IMR-90 (cell line): ENCODE results near the gene FAM149B1. TPM values are rescaled to one million over a fixed set of nuclear protein-coding genes. Genes with fewer than 3 reads are reported as not detected.

ENCODE experiments used
- ATAC-seq: fragments of 200-7000 bp; cut with Tn5 transposase; 2 replicates; pipeline ENCODE4 v1.9.1; 2020; ENCODE audit warnings: low read depth, mild to moderate bottlenecking, moderate library complexity
- BruUV-seq: library from RNA; stranded (reverse); fragments of 400-500 nt; replicated peaks from 2 replicates; lab custom pipeline; 2021; lab: Mats Ljungman, UMichigan
- CTCF ChIA-PET: fragments of 300-600 bp; formaldehyde crosslinking; extraction: SDS; loops from one replicate; lab custom pipeline; 2021; ENCODE audit warnings: antibody characterized with exemption; lab: Yijun Ruan, JAX
- POLR2A ChIA-PET: fragments of 300-600 bp; sonication (Branson Sonifier 250); formaldehyde crosslinking; loops from one replicate; lab custom pipeline; 2022; ENCODE audit warnings: antibody characterized with exemption; ENCODE audit not compliant: unreplicated experiment; lab: Charles Lee
- DNase-seq: peaks from one replicate; pipeline ENCODE4 v3.0.0; 2013
- H2AFZ ChIP-seq: replicated peaks from 2 replicates; pipeline ENCODE3; 2013; ENCODE audit warnings: low read length, mild to moderate bottlenecking; ENCODE audit not compliant: poor library complexity
- H2AK5ac ChIP-seq: 2 replicates; pipeline ENCODE4 v1.6.1; 2013; ENCODE audit warnings: low read depth, low read length, inconsistent platforms
- H2AK9ac ChIP-seq: replicated peaks from 2 replicates; pipeline ENCODE3; 2013; ENCODE audit warnings: mild to moderate bottlenecking, low read depth, low read length, moderate library complexity; ENCODE audit not compliant: poor library complexity
- H2BK120ac ChIP-seq: 2 replicates; pipeline ENCODE4 v1.6.1; 2013; ENCODE audit warnings: low read depth, low read length, inconsistent platforms
- H2BK15ac ChIP-seq: 3 replicates; pipeline ENCODE4 v1.6.1; 2013; ENCODE audit warnings: low read depth, low read length, inconsistent platforms
- H2BK20ac ChIP-seq: 2 replicates; pipeline ENCODE4 v1.6.1; 2013; ENCODE audit warnings: low read depth, mild to moderate bottlenecking, inconsistent platforms, low read length, moderate library complexity
- H2BK5ac ChIP-seq: 2 replicates; pipeline ENCODE4 v1.6.1; 2013; ENCODE audit warnings: mild to moderate bottlenecking, low read depth, low read length, inconsistent platforms; ENCODE audit not compliant: poor library complexity, severe bottlenecking
- H3K14ac ChIP-seq: replicated peaks from 2 replicates; pipeline ENCODE4 v1.6.1; 2013; ENCODE audit warnings: low read depth, low read length, inconsistent platforms
- H3K18ac ChIP-seq: 2 replicates; pipeline ENCODE4 v1.6.1; 2013; ENCODE audit warnings: low read depth, low read length, control low read depth
- H3K23ac ChIP-seq: 2 replicates; pipeline ENCODE4 v1.6.1; 2013; ENCODE audit warnings: low read depth, low read length, inconsistent platforms
- H3K27ac ChIP-seq: 2 replicates; pipeline ENCODE4 v1.5.1; 2013; ENCODE audit warnings: mild to moderate bottlenecking, control low read depth, low read length; ENCODE audit not compliant: insufficient read depth
- H3K27me3 ChIP-seq: 2 replicates; pipeline ENCODE4 v1.6.1; 2013; ENCODE audit warnings: low read length; ENCODE audit not compliant: control insufficient read depth, insufficient read depth
- H3K36me3 ChIP-seq: 2 replicates; pipeline ENCODE4 v1.6.1; 2013; ENCODE audit warnings: low read length, mixed read lengths; ENCODE audit not compliant: control insufficient read depth, insufficient read depth
- H3K4ac ChIP-seq: 2 replicates; pipeline ENCODE4 v1.6.1; 2013; ENCODE audit warnings: low read depth, low read length, inconsistent platforms
- H3K4me1 ChIP-seq: 2 replicates; pipeline ENCODE4 v1.6.1; 2013; ENCODE audit warnings: low read length, mixed read lengths; ENCODE audit not compliant: control insufficient read depth, insufficient read depth
- H3K4me2 ChIP-seq: 2 replicates; pipeline ENCODE4 v1.6.1; 2013; ENCODE audit warnings: low read depth, mild to moderate bottlenecking, control low read depth, low read length, moderate library complexity
- H3K4me3 ChIP-seq: 2 replicates; pipeline ENCODE4 v1.5.1; 2013; ENCODE audit warnings: low read depth, mild to moderate bottlenecking, control low read depth, low read length, moderate library complexity; ENCODE audit not compliant: insufficient read depth
- H3K56ac ChIP-seq: 2 replicates; pipeline ENCODE4 v1.6.1; 2013; ENCODE audit warnings: low read length, inconsistent platforms; ENCODE audit not compliant: insufficient read depth; ENCODE audit errors: extremely low read depth
- H3K79me1 ChIP-seq, 2 experiments: 2 replicates each; pipeline ENCODE4 v1.6.1; 2013; ENCODE audit warnings: low read length in 2 of 2, inconsistent platforms in 1 of 2, low read depth in 1 of 2
- H3K9ac ChIP-seq: 2 replicates; pipeline ENCODE4 v1.6.1; 2013; ENCODE audit warnings: low read depth, low read length, control low read depth
- H3K9me1 ChIP-seq: 2 replicates; pipeline ENCODE4 v1.6.1; 2013; ENCODE audit warnings: low read length, inconsistent platforms; ENCODE audit not compliant: insufficient read depth
- H3K9me3 ChIP-seq: 2 replicates; pipeline ENCODE4 v1.6.1; 2013; ENCODE audit warnings: low read length; ENCODE audit not compliant: control insufficient read depth, insufficient read depth
- H4K20me1 ChIP-seq: 2 replicates; pipeline ENCODE4 v1.6.1; 2013; ENCODE audit warnings: low read length, inconsistent platforms; ENCODE audit not compliant: insufficient read depth
- H4K5ac ChIP-seq: 2 replicates; pipeline ENCODE4 v1.6.1; 2013; ENCODE audit warnings: mild to moderate bottlenecking, low read depth, low read length, control low read depth
- H4K8ac ChIP-seq, 2 experiments: 2 replicates each; pipeline ENCODE4 v1.6.1; 2013; ENCODE audit warnings: low read depth in 2 of 2, low read length in 2 of 2, control low read depth in 1 of 2, inconsistent platforms in 1 of 2
- H4K91ac ChIP-seq: 2 replicates; pipeline ENCODE4 v1.6.1; 2013; ENCODE audit warnings: low read depth, low read length, inconsistent platforms; ENCODE audit not compliant: insufficient read depth
- BHLHE40 ChIP-seq: fragments of 150-350 bp; IDR thresholded peaks from 2 replicates; pipeline ENCODE4 v1.6.1; 2016; ENCODE audit warnings: mild to moderate bottlenecking, low read depth, low read length
- CEBPB ChIP-seq: IDR thresholded peaks from 2 replicates; pipeline ENCODE4 v1.6.1; 2012; ENCODE audit warnings: low read depth, low read length, improper control_type of control experiment
- CHD1 ChIP-seq: IDR thresholded peaks from 2 replicates; pipeline ENCODE4 v1.6.1; 2012; ENCODE audit warnings: low read depth, low read length, improper control_type of control experiment
- CTCF ChIP-seq: conservative IDR thresholded peaks from 2 replicates; pipeline ENCODE4 v1.5.1; 2012; ENCODE audit warnings: mild to moderate bottlenecking, low read depth, low read length, improper control_type of control experiment
- ELK1 ChIP-seq: fragments of 150-350 bp; IDR thresholded peaks from 2 replicates; pipeline ENCODE4 v1.6.1; 2016; ENCODE audit warnings: low read depth, mild to moderate bottlenecking, low read length, moderate library complexity, borderline replicate concordance
- FOS ChIP-seq: fragments of 150-350 bp; IDR thresholded peaks from 2 replicates; pipeline ENCODE4 v1.6.1; 2016; ENCODE audit warnings: low read depth, low read length
- MAFK ChIP-seq: IDR thresholded peaks from 2 replicates; pipeline ENCODE4 v1.6.1; 2012; ENCODE audit warnings: low read depth, low read length, improper control_type of control experiment
- MAZ ChIP-seq: IDR thresholded peaks from 2 replicates; pipeline ENCODE4 v1.6.1; 2012; ENCODE audit warnings: low read depth, mild to moderate bottlenecking, low read length, improper control_type of control experiment, moderate library complexity, borderline replicate concordance
- MXI1 ChIP-seq: IDR thresholded peaks from 2 replicates; pipeline ENCODE4 v1.6.1; 2012; ENCODE audit warnings: low read depth, mild to moderate bottlenecking, low read length, moderate library complexity, borderline replicate concordance
- NFE2L2 ChIP-seq: fragments of 150-350 bp; IDR thresholded peaks from 2 replicates; pipeline ENCODE4 v1.6.1; 2016; ENCODE audit warnings: low read depth, mild to moderate bottlenecking, low read length
- POLR2A ChIP-seq: IDR thresholded peaks from 2 replicates; pipeline ENCODE4 v1.6.1; 2012; ENCODE audit warnings: mild to moderate bottlenecking, low read depth, low read length
- RAD21 ChIP-seq: IDR thresholded peaks from 2 replicates; pipeline ENCODE4 v1.6.1; 2012; ENCODE audit warnings: low read length, improper control_type of control experiment
- RCOR1 ChIP-seq: IDR thresholded peaks from 2 replicates; pipeline ENCODE4 v1.6.1; 2012; ENCODE audit warnings: mild to moderate bottlenecking, low read length, improper control_type of control experiment; ENCODE audit not compliant: insufficient replicate concordance
- RFX5 ChIP-seq: IDR thresholded peaks from 2 replicates; pipeline ENCODE4 v1.8.0; 2012; ENCODE audit warnings: low read depth, mild to moderate bottlenecking, low read length, moderate library complexity
- SMC3 ChIP-seq: fragments of 150-350 bp; IDR thresholded peaks from 2 replicates; pipeline ENCODE4 v1.6.1; 2016; ENCODE audit warnings: low read depth, mild to moderate bottlenecking, antibody characterized with exemption, low read length, moderate library complexity
- USF2 ChIP-seq: fragments of 150-350 bp; IDR thresholded peaks from 2 replicates; pipeline ENCODE4 v1.6.1; 2017; ENCODE audit warnings: mild to moderate bottlenecking, antibody characterized with exemption, low read length, low read depth
- WGBS, 2 experiments: methylation state at CpG; one replicate each; pipeline versions ENCODE4 v1.1.5 to v1.1.7; 2013; ENCODE audit warnings: missing lambda C conversion rate in 2 of 2; ENCODE audit not compliant: insufficient read length in 1 of 2; ENCODE audit errors: extremely low coverage in 2 of 2; 5-methylcytosine and 5-hydroxymethylcytosine counted together
- dilution Hi-C: fragments of 300-500 bp; cut with HindIII; formaldehyde crosslinking; loops from one replicate; pipeline ENCODE4 v1.14.3; 2018; ENCODE audit warnings: low sequenced_read_pairs; ENCODE audit not compliant: unreplicated experiment
- in situ Hi-C: fragments of 300-500 bp; cut with MboI; formaldehyde crosslinking; loops from 3 replicates; pipeline ENCODE4 v1.14.3; 2019; ENCODE audit warnings: low sequenced_read_pairs, inconsistent platforms, mixed read lengths
- intact Hi-C: fragments of 100-400 bp; cut with micrococcal nuclease; formaldehyde crosslinking; loops from 2 replicates; pipeline ENCODE4 v1.10.0; 2022
- polyA plus RNA-seq, 3 experiments: library from polyadenylated mRNA; depleted of rRNA; stranded (reverse); fragments of >200 nt; gene quantifications; 2 replicates each; pipeline ENCODE4 v1.2.3, GENCODE V29; 2012; ENCODE audit warnings: low replicate concordance in 1 of 3
- total RNA-seq: library from RNA; depleted of rRNA; stranded (reverse); fragments of >200 nt; gene quantifications from 2 replicates; pipeline ENCODE4 v1.2.3, GENCODE V29; 2012

Gene FAM149B1
- total and polyA plus RNA-seq, 2 of the 4 experiments (the other 2 are of a cell fraction) = 21.7 to 28.3 TPM

DNA sequence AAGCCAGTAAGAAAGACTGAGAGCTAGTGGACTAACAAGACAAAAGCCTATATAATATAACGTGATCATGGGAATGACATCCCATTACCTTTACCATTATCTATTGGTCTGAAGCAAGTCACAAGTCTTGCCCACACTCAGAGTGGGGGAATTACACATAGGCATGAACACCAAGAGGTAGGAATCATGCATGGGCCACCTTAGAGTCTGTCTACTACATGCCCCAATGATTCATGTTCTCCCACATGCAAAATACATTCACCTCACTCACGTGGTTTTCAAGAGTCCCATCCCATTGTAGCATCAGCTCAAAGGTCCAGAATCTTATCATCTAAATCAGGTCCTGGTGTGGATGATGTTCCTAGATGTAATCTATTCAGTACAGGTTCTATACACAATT is 49.7 kb downstream of the FAM149B1 start:
- no peak overlapping the region for H2AK9ac ChIP-seq
- no peak overlapping the region for H3K27ac ChIP-seq
- no peak overlapping the region for H4K91ac ChIP-seq
- H4K20me1 ChIP-seq = no peaks in the 10 kb centered on the region; the same call in 1 of the 2 replicates
- peaks cover 15% of the 10 kb centered on the region for H3K36me3 ChIP-seq
- no peak overlapping the region for H2BK120ac ChIP-seq
- no peak overlapping the region for H3K23ac ChIP-seq
- no peak overlapping the region for H3K4me2 ChIP-seq
- H2AK5ac ChIP-seq = no peak overlapping the region
- no peak overlapping the region for H3K56ac ChIP-seq
- no peak overlapping the region for H4K5ac ChIP-seq
- no CpG with 5 or more reads among the region's 2 CpGs for WGBS, 2 experiments
- H4K8ac ChIP-seq = no peak overlapping the region
- no peak overlapping the region for H3K18ac ChIP-seq
- no TSS peak for BruUV-seq
- in situ Hi-C loops (no loop called here), dilution Hi-C loops (no loop called here), intact Hi-C loops (no loop called here)
- H3K79me1 ChIP-seq = no peaks in the 10 kb centered on the region; a peak in 2 of 4 replicates
- no peak overlapping the region for H3K4ac ChIP-seq
- ChIA-PET POLR2A (no interaction called here), CTCF (no interaction called here)
- H2BK20ac ChIP-seq = no peak overlapping the region
- H3K4me1 ChIP-seq = no peaks in the 10 kb centered on the region
- DNase-seq (no peak), ATAC-seq (no peak)
- H3K4me3 ChIP-seq = no peak overlapping the region
- H2BK15ac ChIP-seq = no peak overlapping the region
- H3K9me3 ChIP-seq = no peaks in the 10 kb centered on the region
- no peak overlapping the region for H2BK5ac ChIP-seq
- H3K9ac ChIP-seq = no peak overlapping the region
- H3K9me1 ChIP-seq = 0 out of 2 replicates have a peak, but pooled peaks cover 3% of the 10 kb centered on the region
- TF ChIP-seq CHD1 = no peak
- no peak for TF ChIP-seq CEBPB
- TF ChIP-seq RFX5 = no peak
- TF ChIP-seq RAD21 = no peak
- no peak for TF ChIP-seq RCOR1
- no peak for TF ChIP-seq SMC3
- TF ChIP-seq USF2 = no peak
- TF ChIP-seq POLR2A = no peak
- TF ChIP-seq BHLHE40 = no peak
- TF ChIP-seq CTCF = no peak
- no peak for TF ChIP-seq NFE2L2
- no peak for TF ChIP-seq MAFK
- TF ChIP-seq MXI1 = no peak
- no peak for TF ChIP-seq ELK1
- TF ChIP-seq MAZ = no peak
- no peak for TF ChIP-seq FOS
- H2AFZ ChIP-seq = no peak overlapping the region
- no peaks in the 10 kb centered on the region for H3K27me3 ChIP-seq
- H3K14ac ChIP-seq = no peak overlapping the region
